Loucy (cell line): ENCODE results near the gene PLEKHA7.

Experiments
- CTCF ChIP-seq: fragments of 200-600 bp; sonication (generic); conservative IDR thresholded peaks from 2 replicates; pipeline ENCODE4 v1.5.1; 2014; ENCODE audit warnings: mild to moderate bottlenecking, antibody characterized with exemption, low read length
- EZH2phosphoT487 ChIP-seq: fragments of 200-600 bp; IDR thresholded peaks from 2 replicates; pipeline ENCODE4 v1.6.1; 2018; ENCODE audit warnings: antibody characterized with exemption, mild to moderate bottlenecking, moderate library complexity, borderline replicate concordance

DNA sequence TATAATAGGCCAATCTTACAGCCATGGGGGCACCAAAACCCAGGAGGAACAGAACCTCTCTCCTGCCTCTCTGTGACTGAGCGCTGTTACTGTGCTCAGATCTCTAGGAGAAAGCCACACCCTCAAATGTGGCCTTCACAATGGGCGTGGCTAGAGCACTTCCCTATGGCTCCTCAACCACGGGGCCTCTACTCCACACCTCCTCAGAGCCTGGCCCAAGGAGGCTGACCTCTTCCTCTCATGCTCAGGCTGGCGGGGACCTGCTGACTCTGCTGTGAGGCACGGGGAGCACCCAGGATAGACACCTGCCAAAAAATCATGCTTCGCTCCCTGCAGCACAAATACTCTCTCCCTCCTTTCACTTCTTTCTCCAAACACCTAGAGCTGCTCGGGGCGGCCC, 234.8 kb downstream of the PLEKHA7 start:
- TF ChIP-seq CTCF (no peak), EZH2phosphoT487 (no peak)
